ENCODE measurements around the gene NBPF9.
"Not testable (repeated sequence)": the region's sequence is repeated elsewhere in the genome, so short reads cannot be mapped to it uniquely, and the experiment has no call there.

NBPF9 gene

GRCh38 chr1:149013513-149013912, 89.8 kb downstream of the NBPF9 start:
- DNase-seq: not testable (repeated sequence)

DNA sequence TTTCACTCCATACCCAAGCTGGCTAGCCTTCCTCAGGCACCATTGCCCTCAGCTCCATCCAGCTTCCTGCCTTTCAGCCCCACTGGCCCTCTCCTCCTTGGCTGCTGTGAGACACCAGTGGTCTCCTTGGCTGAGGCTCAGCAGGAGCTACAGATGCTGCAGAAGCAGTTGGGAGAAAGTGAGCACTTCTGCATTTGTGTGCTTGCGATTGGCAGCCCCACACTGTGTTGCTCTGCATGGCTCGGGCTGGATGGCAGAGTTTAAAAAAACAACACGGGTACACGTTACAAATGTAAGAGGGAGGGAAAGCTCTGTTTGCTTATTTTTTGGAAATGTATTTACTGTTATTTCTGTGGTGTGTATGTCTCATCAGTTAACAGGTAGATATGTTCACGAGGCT, 90.8 kb downstream of the NBPF9 start:
- DNase-seq: not testable (repeated sequence)

DNA sequence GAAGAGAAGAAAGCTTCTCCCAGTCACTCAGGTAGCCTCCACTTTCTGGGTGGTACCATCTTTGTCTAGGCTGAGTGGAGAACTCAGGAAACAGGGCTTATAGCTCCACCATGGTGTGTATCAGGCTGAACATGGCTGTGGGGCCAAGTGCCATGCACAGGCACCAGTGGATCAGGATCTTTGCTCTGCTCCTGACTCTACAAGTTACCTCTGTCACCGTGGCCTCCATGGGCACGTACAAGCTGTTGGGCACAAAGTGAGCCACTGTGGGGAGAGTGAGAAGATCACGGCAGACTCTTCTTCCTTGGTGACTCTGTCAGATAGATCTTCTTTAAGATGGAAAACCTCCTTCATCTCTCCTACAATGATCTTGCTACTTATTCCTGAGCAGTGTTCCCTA, 93.6 kb downstream of the NBPF9 start:
- DNase-seq: not testable (repeated sequence)

DNA sequence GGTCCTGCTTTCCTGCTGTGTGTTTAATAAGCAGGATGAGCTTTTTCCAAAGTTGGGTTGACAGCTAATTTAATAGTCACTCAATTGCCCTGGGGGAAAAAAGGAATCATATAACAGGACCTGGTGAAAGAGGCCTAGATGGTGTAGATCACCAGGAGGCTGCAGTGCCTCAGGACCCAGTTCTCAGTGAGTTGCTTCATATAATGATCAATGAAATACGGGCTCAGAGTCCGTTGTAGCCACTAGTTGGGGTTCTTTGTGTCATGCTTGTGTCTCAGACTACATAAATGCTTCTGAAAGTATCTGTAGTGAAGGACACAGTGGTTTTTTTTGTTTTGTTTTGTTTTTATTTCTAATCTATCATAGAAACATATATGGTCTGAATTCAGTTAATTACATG, 94.6 kb downstream of the NBPF9 start:
- not testable (repeated sequence) for DNase-seq

DNA sequence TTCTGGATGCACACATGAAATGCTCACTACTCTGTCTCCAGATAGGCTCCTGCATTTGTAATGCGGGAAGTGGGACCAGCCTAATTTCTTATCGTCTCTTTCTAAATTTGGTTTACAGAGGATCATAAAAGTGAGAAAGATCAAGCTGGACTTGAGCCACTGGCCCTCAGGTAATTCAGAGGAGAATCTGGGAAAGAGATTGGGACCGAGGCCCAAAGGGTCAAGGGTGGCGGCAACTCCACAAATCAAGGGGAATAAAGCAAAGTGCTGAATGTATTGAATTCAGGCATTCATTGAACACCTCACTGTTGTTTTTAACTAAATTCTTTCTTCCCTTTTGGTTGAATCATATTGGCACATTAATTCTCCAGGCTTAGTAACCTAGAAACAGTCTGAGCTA, 95.0 kb downstream of the NBPF9 start:
- DNase-seq: not testable (repeated sequence)

Measured in stimulated activated CD4-positive, alpha-beta T cell treated with anti-CD3 and anti-CD28 coated beads, Interleukin-2, amount 100 ng/mL, for 24 hours (primary cell).